Esophagus squamous epithelium (tissue), 5 donors: ENCODE data around the gene SIRPG. TPM values are rescaled to one million over a fixed set of nuclear protein-coding genes. Genes with fewer than 3 reads are reported as not detected.

Source experiments
- DNase-seq: peaks from one replicate; lab custom pipeline; 2025; lab: John Stamatoyannopoulos, UW
- H3K27ac ChIP-seq, 4 donors: fragments of 200-600 bp; sonication (generic); one replicate each; pipeline ENCODE4 v1.5.1; 2016 to 2019; ENCODE audit warnings: mild to moderate bottlenecking in 1 of 4
- H3K27me3 ChIP-seq, 4 donors: fragments of 200-600 bp; sonication (generic); 1 replicate in 3 of 4; 2 replicates in 1 of 4; pipeline versions ENCODE4 v1.5.1 to v1.6.0; 2017 to 2021; ENCODE audit warnings: antibody characterized with exemption in 1 of 4
- H3K36me3 ChIP-seq, 3 donors: fragments of 200-600 bp; sonication (generic); one replicate each; pipeline ENCODE4 v1.5.1; 2016 to 2019
- H3K4me1 ChIP-seq, 3 donors: fragments of 200-600 bp; sonication (generic); one replicate each; pipeline ENCODE4 v1.5.1; 2017 to 2019
- H3K4me3 ChIP-seq, 4 donors: fragments of 200-600 bp; sonication (generic); 1 replicate in 3 of 4; 2 replicates in 1 of 4; pipeline ENCODE4 v1.5.1; 2016 to 2019; ENCODE audit warnings: mild to moderate bottlenecking in 2 of 4, moderate library complexity in 1 of 4
- H3K9me3 ChIP-seq, 3 donors: fragments of 200-600 bp; sonication (generic); one replicate each; pipeline ENCODE4 v1.5.1; 2016 to 2019
- POLR2A ChIP-seq, 4 donors: fragments of 450-650 bp; IDR thresholded peaks; one replicate each; pipeline ENCODE4 v1.6.1; 2017; ENCODE audit warnings: antibody characterized with exemption in 4 of 4, mild to moderate bottlenecking in 4 of 4, moderate library complexity in 3 of 4
- WGBS, 2 donors: methylation state at CpG; one replicate each; pipeline ENCODE4 v1.1.5; 2018; 5-methylcytosine and 5-hydroxymethylcytosine counted together
- intact Hi-C: fragments of 100-400 bp; cut with DNase I; formaldehyde crosslinking; loops from one replicate; pipeline ENCODE4 v1.15.0; 2022
- total RNA-seq, 4 donors: library from RNA; depleted of rRNA; stranded (reverse); fragments of >200 nt; gene quantifications; one replicate each; pipeline ENCODE4 v1.1.0, GENCODE V29; 2016
- TF ChIP-seq, protein P1 (sequence below), 6 experiments: fragments of 450-650 bp in 4 of 6; fragments of 200-600 bp in 2 of 6; sonication (generic) in 2 of 6; IDR thresholded peaks; one replicate each; pipeline ENCODE4 v1.5.1; 2016 to 2019; ENCODE audit warnings: antibody characterized with exemption in 6 of 6, mild to moderate bottlenecking in 4 of 6, moderate library complexity in 4 of 6
- donor health status: DM: yes; HTN: yes; CAD: no.

SIRPG gene
- total RNA-seq, 4 donors from 2014 or later, result 1.1 to 1.7 (median 1.5) TPM; not detected in 1

DNA sequence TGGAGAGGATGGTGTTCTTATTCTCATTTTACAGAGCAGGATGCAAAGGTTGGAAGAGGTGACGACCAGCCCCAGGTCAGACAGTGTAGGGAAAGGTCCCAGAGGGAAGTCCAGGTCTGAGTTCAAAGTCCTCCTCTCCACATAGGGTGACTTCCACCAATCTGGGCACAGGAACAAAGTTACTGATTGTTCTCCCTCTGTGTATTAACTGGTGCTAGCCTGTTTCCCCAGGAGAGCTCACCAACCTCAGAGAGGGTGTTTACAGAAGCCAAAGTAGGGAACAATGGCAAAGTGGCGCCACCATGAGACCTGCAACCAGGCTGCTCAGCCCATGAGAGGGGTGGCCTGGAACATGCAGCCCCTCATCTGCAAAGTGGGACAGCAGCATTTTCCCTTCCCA lies 21.0 kb downstream of the SIRPG start:
- WGBS, 2 donors, result 78 to 80% methylated on average over 1 to 2 of the region's 2 CpGs
- TF ChIP-seq, protein P1, sequence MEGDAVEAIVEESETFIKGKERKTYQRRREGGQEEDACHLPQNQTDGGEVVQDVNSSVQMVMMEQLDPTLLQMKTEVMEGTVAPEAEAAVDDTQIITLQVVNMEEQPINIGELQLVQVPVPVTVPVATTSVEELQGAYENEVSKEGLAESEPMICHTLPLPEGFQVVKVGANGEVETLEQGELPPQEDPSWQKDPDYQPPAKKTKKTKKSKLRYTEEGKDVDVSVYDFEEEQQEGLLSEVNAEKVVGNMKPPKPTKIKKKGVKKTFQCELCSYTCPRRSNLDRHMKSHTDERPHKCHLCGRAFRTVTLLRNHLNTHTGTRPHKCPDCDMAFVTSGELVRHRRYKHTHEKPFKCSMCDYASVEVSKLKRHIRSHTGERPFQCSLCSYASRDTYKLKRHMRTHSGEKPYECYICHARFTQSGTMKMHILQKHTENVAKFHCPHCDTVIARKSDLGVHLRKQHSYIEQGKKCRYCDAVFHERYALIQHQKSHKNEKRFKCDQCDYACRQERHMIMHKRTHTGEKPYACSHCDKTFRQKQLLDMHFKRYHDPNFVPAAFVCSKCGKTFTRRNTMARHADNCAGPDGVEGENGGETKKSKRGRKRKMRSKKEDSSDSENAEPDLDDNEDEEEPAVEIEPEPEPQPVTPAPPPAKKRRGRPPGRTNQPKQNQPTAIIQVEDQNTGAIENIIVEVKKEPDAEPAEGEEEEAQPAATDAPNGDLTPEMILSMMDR (IDR thresholded peaks at IDR 0.05), result no peak
- no peak for TF ChIP-seq POLR2A (IDR thresholded peaks at IDR 0.05)
- Histone ChIP-seq H3K9me3 (peaks cover 0 to 5% (median 0%) of the 10 kb centered on the region in 3 donors), H3K4me3 (no peak overlapping the region), H3K4me1 (no peaks in the 10 kb centered on the region), H3K27ac (no peak overlapping the region), H3K27me3 (peaks cover 0 to 4% (median 0%) of the 10 kb centered on the region in 4 donors), H3K36me3 (no peaks in the 10 kb centered on the region)
- intact Hi-C loops, result no loop called here
- DNase-seq, result no peak

DNA sequence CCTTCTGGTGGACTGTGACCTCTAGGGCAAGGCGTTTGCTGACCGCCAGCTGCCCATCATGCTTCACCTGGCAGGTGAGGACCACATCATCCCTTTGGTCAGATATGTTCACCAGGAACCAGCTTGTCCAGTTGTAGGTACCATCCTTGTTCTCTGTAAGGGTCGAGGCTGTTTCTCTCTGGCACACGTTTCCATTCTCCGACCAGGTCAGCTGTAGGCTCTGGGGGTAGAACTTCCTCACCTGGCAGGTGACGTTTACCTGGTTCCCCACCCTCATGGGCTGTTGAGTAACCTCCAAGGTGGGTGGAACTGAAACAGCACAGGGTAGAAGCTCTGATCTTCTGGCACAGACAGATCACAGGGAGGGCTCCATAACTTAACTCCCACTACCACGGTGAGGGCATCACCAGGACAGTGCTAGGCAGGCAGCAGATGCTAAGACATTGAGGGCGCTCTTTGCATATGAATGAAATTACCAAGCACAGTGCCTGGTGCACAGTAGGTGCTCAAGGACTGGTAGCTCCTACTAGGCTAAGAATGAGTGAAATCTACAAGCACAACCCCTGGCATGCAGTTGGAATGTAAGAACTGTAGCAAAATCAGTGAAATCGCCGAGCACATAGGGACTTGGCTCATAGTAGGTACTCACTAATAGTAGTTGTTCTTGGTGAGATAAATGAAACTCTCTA lies 22.1 kb downstream of the SIRPG start:
- Histone ChIP-seq H3K4me1 (no peaks in the 10 kb centered on the region), H3K9me3 (peaks cover 0 to 5% (median 0%) of the 10 kb centered on the region in 3 donors), H3K4me3 (no peak overlapping the region), H3K36me3 (no peaks in the 10 kb centered on the region), H3K27me3 (peaks cover 0 to 5% (median 0%) of the 10 kb centered on the region in 4 donors), H3K27ac (no peak overlapping the region)
- TF ChIP-seq, protein P1 (IDR thresholded peaks at IDR 0.05), result no peak
- TF ChIP-seq POLR2A (IDR thresholded peaks at IDR 0.05), result no peak
- WGBS, 2 donors, result 88 to 89% methylated on average over 6 to 10 of the region's 10 CpGs
- DNase-seq, result no peak
- intact Hi-C loops, result no loop called here

DNA sequence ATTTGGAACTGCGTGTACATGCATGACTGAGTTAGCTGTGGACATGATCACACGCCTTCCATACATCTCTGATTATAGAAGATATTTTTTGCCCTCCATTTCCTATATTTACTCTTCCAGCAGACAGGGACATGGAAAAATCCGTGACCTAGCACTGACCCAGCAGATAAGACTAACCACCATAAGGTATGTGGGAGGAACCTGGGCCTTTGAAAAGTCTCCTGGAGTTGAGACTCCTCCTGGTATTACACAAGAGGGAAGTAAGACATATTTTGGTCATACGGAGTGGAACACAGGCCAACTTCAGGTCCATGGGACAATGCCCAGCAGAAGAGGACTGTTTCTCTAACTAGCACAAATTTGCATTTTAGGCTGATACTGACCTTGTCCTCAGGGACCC lies 24.0 kb downstream of the SIRPG start:
- H3K27ac ChIP-seq, result no peak overlapping the region
- WGBS, 2 donors, result 67 to 71% methylated on average over 4 of the region's 4 CpGs

DNA sequence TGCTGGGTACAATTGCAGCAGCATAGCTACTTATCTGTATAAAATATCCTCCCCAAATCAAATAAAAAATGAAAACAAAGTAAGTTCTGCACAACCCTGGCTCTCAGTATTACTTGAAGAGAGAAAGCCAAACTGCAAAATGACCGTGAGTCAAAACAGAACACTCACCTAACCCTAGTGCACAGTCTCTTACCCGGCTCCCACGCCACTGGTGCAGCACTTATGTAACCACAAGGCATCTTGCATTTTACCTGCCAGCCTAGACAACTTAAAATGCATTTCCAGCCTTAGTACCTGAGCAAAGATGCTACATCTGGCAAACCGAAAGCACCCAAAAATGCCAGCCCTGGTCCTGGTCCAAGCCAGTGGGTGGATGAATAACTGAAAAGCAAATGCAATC lies 25.4 kb downstream of the SIRPG start:
- no peaks in the 10 kb centered on the region for H3K4me1 ChIP-seq
- peaks cover 0 to 18% (median 0%) of the 10 kb centered on the region in 4 donors for H3K27me3 ChIP-seq
- no peak for DNase-seq
- no peaks in the 10 kb centered on the region for H3K9me3 ChIP-seq
- no peak overlapping the region for H3K27ac ChIP-seq
- intact Hi-C loops, result no loop called here
- TF ChIP-seq, protein P1 (IDR thresholded peaks at IDR 0.05), result no peak
- no peak for TF ChIP-seq POLR2A (IDR thresholded peaks at IDR 0.05)
- H3K4me3 ChIP-seq, result no peak overlapping the region
- 60 to 73% methylated on average over 4 of the region's 4 CpGs for WGBS, 2 donors
- no peaks in the 10 kb centered on the region for H3K36me3 ChIP-seq

More for the DNA sequence above, 24.0 kb downstream of the SIRPG start:
- Histone ChIP-seq H3K36me3 (no peaks in the 10 kb centered on the region), H3K27me3 (peaks cover 0 to 13% (median 0%) of the 10 kb centered on the region in 4 donors), H3K9me3 (no peaks in the 10 kb centered on the region), H3K4me3 (no peak overlapping the region), H3K4me1 (no peaks in the 10 kb centered on the region)
- intact Hi-C loops, result no loop called here
- TF ChIP-seq, protein P1 (IDR thresholded peaks at IDR 0.05), result no peak
- no peak for TF ChIP-seq POLR2A (IDR thresholded peaks at IDR 0.05)
- DNase-seq, result no peak

DNA sequence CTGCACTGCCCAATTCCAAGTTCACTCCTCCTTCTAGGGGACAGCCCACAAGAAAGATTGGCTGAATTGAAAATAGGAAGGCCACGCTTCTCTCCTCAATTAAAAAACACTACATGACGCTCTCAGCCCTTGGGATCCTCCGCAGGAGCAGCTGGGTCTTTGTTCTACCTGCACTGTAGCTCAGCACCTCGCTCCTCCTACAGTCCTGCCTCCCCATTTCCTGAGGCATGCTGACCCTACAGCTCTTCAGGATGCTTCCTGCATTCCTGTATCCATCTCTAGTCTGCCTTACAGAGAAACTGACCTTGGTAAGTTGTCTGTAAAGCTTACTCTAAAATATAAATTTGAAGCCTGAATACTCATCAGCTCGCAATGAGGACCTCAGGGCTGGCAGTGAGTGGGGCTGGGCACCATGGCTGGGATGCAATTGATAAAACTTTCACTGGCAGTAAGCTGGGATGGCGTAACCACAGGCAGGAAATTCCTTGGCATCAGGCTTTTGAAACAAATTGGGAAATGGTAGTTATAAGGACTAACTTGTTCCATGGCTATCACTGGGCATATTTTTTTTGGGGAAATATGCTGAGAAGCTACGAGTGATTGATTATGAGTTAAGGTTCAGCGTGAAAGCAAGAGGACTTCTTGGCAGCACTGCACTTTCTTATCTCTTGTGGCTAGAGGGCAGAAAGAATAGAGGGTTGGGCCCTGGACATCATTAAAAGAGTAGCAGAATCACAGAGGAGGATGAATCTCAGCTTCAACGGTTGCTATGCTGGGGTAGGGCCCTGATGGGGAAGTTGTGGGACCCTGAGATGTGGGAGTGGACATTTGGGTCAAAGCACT lies 26.0 kb downstream of the SIRPG start:
- Histone ChIP-seq H3K4me1 (no peaks in the 10 kb centered on the region), H3K36me3 (no peaks in the 10 kb centered on the region), H3K27me3 (peaks cover 0 to 14% (median 0%) of the 10 kb centered on the region in 4 donors), H3K4me3 (no peak overlapping the region), H3K9me3 (no peaks in the 10 kb centered on the region), H3K27ac (no peak overlapping the region)
- intact Hi-C loops, result no loop called here
- WGBS, 2 donors, result 57 to 64% methylated on average over 6 to 9 of the region's 9 CpGs
- no peak for TF ChIP-seq POLR2A (IDR thresholded peaks at IDR 0.05)
- TF ChIP-seq, protein P1 (IDR thresholded peaks at IDR 0.05), result no peak
- DNase-seq, result no peak
